ENCODE results near the gene CELSR2. TPM values are rescaled to one million over a fixed set of nuclear protein-coding genes. Genes with fewer than 3 reads are reported as not detected.

CELSR2 gene
- polyA plus RNA-seq, 3 donors from 2014 or later = 0.17 to 0.77 TPM; not detected in 1

DNA sequence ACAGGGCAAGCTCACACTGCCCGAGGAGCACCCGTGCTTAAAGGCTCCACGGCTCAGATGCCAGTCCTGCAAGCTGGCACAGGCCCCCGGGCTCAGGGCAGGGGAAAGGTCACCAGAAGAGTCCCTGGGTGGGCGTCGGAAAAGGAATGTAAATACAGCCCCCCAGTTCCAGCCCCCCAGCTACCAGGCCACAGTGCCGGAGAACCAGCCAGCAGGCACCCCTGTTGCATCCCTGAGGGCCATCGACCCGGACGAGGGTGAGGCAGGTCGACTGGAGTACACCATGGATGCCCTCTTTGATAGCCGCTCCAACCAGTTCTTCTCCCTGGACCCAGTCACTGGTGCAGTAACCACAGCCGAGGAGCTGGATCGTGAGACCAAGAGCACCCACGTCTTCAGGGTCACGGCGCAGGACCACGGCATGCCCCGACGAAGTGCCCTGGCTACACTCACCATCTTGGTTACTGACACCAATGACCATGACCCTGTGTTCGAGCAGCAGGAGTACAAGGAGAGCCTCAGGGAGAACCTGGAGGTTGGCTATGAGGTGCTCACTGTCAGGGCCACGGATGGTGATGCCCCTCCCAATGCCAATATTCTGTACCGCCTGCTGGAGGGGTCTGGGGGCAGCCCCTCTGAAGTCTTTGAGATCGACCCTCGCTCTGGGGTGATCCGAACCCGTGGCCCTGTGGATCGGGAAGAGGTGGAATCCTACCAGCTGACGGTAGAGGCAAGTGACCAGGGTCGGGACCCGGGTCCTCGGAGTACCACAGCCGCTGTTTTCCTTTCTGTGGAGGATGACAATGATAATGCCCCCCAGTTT is 1.3 kb downstream of the CELSR2 start:
- H3K27me3 Mint-ChIP-seq (ENCODE audit: low read depth in 3 of 3) = peaks cover 0 to 11% (median 4%) of the 10 kb centered on the region in 3 donors
- H3K27ac Mint-ChIP-seq = no peak overlapping the region
- no peak for DNase-seq
- H3K4me1 Mint-ChIP-seq = peaks cover 5 to 18% of the 10 kb centered on the region in 2 donors
- H3K36me3 Mint-ChIP-seq = no peaks in the 10 kb centered on the region
- no peaks in the 10 kb centered on the region for H3K9me3 Mint-ChIP-seq
- H3K4me3 Mint-ChIP-seq = peak overlapping the region; percentile 63 to 80 (median 73)

DNA sequence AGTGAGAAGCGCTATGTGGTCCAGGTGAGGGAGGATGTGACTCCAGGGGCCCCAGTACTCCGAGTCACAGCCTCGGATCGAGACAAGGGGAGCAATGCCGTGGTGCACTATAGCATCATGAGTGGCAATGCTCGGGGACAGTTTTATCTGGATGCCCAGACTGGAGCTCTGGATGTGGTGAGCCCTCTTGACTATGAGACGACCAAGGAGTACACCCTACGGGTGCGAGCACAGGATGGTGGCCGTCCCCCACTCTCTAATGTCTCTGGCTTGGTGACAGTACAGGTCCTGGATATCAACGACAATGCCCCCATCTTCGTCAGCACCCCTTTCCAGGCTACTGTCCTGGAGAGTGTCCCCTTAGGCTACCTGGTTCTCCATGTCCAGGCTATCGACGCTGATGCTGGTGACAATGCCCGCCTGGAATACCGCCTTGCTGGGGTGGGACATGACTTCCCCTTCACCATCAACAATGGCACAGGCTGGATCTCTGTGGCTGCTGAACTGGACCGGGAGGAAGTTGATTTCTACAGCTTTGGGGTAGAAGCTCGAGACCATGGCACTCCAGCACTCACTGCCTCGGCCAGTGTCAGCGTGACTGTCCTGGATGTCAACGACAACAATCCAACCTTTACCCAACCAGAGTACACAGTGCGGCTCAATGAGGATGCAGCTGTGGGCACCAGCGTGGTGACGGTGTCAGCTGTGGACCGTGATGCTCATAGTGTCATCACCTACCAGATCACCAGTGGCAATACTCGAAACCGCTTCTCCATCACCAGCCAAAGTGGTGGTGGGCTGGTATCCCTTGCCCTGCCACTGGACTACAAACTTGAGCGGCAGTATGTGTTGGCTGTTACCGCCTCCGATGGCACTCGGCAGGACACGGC is 2.2 kb downstream of the CELSR2 start:
- no peak overlapping the region for H3K27ac Mint-ChIP-seq
- no peaks in the 10 kb centered on the region for H3K36me3 Mint-ChIP-seq
- DNase-seq = no peak
- peaks cover 5 to 18% of the 10 kb centered on the region in 2 donors for H3K4me1 Mint-ChIP-seq
- H3K4me3 Mint-ChIP-seq = peak overlapping the region in 4 of 5 donors; percentile 34 to 69 (median 46)
- H3K27me3 Mint-ChIP-seq (ENCODE audit: low read depth in 3 of 3) = peaks cover 0 to 4% (median 4%) of the 10 kb centered on the region in 3 donors
- no peaks in the 10 kb centered on the region for H3K9me3 Mint-ChIP-seq

- DNase-seq = no peak
- Mint-ChIP-seq H3K4me3 (no peak overlapping the region), H3K9me3 (no peaks in the 10 kb centered on the region), H3K36me3 (no peaks in the 10 kb centered on the region), H3K4me1 (peaks cover 5 to 18% of the 10 kb centered on the region in 2 donors), H3K27ac (peak overlapping the region in 1 of 6 donors; percentile 46), H3K27me3 (ENCODE audit: low read depth in 3 of 3) (peaks cover 0 to 2% (median 2%) of the 10 kb centered on the region in 3 donors)
Observed at GRCh38 chr1:109252167-109252892, 3.0 kb downstream of the CELSR2 start.

DNA sequence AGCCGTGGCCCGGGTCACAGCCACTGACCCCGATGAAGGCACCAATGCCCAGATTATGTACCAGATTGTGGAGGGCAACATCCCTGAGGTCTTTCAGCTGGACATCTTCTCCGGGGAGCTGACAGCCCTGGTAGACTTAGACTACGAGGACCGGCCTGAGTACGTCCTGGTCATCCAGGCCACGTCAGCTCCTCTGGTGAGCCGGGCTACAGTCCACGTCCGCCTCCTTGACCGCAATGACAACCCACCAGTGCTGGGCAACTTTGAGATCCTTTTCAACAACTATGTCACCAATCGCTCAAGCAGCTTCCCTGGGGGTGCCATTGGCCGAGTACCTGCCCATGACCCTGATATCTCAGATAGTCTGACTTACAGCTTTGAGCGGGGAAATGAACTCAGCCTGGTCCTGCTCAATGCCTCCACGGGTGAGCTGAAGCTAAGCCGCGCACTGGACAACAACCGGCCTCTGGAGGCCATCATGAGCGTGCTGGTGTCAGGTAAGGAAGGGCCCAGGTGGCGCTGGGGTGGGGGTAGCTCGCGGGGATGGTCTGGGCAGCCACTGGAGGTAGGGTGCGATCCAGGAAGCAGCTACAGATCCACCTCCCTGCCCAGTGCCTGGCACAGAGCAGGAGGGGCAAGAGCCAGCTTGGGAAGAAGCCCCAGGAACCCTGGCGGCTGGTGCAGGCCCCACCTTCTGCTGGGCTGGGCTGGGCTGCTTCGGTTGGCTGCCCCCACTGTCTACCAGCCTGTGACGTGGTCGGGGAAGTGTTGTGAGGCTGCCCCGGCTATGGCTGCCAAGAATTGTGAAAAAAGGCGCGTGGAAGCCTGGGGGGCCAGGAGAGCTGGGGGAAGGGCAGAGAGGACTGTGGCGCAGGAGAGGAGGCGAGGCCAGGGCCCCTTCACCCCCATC is 3.8 kb downstream of the CELSR2 start:
- Mint-ChIP-seq H3K4me1 (peaks cover 5 to 18% of the 10 kb centered on the region in 2 donors), H3K27me3 (ENCODE audit: low read depth in 3 of 3) (peaks cover 0 to 2% (median 2%) of the 10 kb centered on the region in 3 donors), H3K27ac (no peak overlapping the region), H3K9me3 (no peaks in the 10 kb centered on the region), H3K36me3 (no peaks in the 10 kb centered on the region), H3K4me3 (no peak overlapping the region)
- no peak for DNase-seq

DNA sequence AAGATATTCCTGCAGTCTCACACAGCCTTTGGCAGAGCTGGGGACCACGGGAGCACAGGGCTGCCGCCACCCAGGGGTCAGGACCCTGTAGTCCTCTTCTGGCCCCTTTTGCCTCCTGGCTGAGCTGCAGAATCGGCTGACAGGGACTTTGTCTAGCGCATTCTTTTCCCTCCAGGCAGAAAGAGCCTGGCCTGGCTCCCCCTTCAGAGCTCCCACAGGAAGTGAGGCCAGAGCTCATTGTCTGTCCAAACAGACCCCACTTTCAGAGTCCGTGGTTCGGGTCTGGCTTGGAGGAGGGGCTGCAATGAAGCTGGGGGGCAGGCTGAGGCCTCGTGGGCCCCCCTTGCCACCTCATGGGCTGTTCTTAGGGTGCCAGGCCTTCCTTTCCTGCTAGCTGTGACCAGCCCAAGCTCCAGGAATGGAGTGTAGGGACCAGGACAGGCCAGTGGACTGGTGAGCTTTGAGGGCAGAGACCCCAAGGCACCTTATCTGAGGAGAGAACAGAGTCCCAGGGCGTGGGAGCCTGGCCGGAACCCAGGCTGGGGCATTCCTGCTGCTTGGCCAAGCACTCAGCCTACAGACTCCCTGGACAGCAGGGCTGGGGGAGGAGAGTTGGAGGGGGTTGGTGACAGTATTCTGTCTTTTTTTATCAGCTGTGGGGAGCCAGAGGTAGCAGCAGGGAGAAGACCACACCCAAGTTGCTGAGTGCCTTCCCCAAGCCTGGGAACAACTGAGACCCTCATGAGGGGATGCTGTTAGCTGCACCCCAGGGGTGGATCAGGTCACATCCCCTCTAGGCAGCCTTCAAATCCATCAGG is 4.7 kb downstream of the CELSR2 start:
- no peak overlapping the region for H3K27ac Mint-ChIP-seq
- peaks cover 0 to 2% (median 2%) of the 10 kb centered on the region in 3 donors for H3K27me3 Mint-ChIP-seq (ENCODE audit: low read depth in 3 of 3)
- H3K9me3 Mint-ChIP-seq = no peaks in the 10 kb centered on the region
- peaks cover 4 to 17% of the 10 kb centered on the region in 2 donors for H3K4me1 Mint-ChIP-seq
- no peaks in the 10 kb centered on the region for H3K36me3 Mint-ChIP-seq
- H3K4me3 Mint-ChIP-seq = no peak overlapping the region
- DNase-seq = no peak

- Mint-ChIP-seq H3K27ac (no peak overlapping the region), H3K4me3 (no peak overlapping the region), H3K4me1 (peaks cover 0 to 14% of the 10 kb centered on the region in 2 donors), H3K9me3 (no peaks in the 10 kb centered on the region), H3K27me3 (ENCODE audit: low read depth in 3 of 3) (peaks cover 0 to 2% (median 0%) of the 10 kb centered on the region in 3 donors), H3K36me3 (peaks cover 0 to 4% (median 3%) of the 10 kb centered on the region in 3 donors)
- no peak for DNase-seq
Observed at GRCh38 chr1:109254621-109255096, 5.3 kb downstream of the CELSR2 start.

DNA sequence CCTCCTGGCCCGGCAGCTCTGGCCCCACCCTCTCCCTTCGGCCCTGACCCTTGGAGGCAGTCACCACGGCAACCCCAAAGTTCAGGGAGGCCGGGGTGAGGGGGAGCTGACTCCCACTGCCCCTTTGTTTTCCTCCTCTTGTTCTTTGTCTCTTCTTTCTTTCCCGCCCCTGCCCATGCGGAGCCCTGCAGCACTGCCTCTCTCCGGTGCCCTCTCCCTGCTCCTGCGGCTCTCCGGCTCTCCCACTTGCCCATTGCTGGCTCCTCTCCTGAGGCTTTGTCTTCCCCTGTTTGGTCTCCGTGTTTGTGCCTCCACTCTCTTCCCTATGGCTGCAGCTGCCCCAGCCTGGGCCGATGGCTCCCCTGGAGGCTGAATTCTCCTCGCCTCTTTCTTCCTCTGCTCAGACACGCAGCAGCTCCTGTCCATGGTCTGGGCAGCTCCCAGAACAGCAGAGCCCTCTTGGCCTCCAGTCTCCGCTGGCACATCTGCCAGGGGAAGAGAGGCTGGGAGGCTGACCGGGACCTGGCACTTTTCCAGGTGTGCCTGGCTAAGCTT is 5.8 kb downstream of the CELSR2 start:
- Mint-ChIP-seq H3K36me3 (peaks cover 0 to 4% (median 3%) of the 10 kb centered on the region in 3 donors), H3K4me3 (peak overlapping the region in 1 of 5 donors; percentile 38), H3K27ac (no peak overlapping the region), H3K4me1 (peaks cover 0 to 12% of the 10 kb centered on the region in 2 donors), H3K27me3 (ENCODE audit: low read depth in 3 of 3) (peaks cover 0 to 2% (median 0%) of the 10 kb centered on the region in 3 donors), H3K9me3 (no peaks in the 10 kb centered on the region)
- no peak for DNase-seq

DNA sequence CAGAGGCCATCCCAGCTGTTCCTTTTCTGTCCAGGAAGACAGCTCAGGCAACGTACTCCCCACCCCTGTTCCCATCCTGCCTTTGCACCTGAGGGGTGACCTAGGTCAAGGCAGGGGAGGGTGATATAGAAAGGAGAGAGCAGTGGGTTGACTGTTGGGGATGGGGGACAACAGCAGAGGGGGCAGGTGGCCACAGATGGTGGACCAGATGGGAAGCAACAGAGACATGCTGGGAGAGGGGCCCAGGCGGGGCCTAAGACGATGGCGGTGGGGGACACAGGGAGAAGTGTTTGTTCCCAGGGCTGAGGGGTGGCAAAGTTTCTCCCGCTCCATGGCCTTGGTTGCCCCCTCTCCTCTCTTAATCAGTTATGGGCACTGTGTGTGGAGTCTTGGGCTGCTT is 6.3 kb downstream of the CELSR2 start:
- Mint-ChIP-seq H3K4me3 (no peak overlapping the region), H3K27ac (no peak overlapping the region), H3K36me3 (peaks cover 0 to 4% (median 3%) of the 10 kb centered on the region in 3 donors), H3K9me3 (no peaks in the 10 kb centered on the region), H3K4me1 (peaks cover 0 to 12% of the 10 kb centered on the region in 2 donors), H3K27me3 (ENCODE audit: low read depth in 3 of 3) (peaks cover 0 to 2% (median 2%) of the 10 kb centered on the region in 3 donors)
- no peak for DNase-seq

- DNase-seq = no peak
- H3K4me3 Mint-ChIP-seq = no peak overlapping the region
- H3K27me3 Mint-ChIP-seq (ENCODE audit: low read depth in 3 of 3) = peaks cover 0 to 2% (median 0%) of the 10 kb centered on the region in 3 donors
- H3K36me3 Mint-ChIP-seq = peaks cover 0 to 4% (median 3%) of the 10 kb centered on the region in 3 donors
- peaks cover 0 to 11% of the 10 kb centered on the region in 2 donors for H3K4me1 Mint-ChIP-seq
- no peak overlapping the region for H3K27ac Mint-ChIP-seq
- no peaks in the 10 kb centered on the region for H3K9me3 Mint-ChIP-seq
Observed at GRCh38 chr1:109256085-109256484, 6.7 kb downstream of the CELSR2 start.

DNA sequence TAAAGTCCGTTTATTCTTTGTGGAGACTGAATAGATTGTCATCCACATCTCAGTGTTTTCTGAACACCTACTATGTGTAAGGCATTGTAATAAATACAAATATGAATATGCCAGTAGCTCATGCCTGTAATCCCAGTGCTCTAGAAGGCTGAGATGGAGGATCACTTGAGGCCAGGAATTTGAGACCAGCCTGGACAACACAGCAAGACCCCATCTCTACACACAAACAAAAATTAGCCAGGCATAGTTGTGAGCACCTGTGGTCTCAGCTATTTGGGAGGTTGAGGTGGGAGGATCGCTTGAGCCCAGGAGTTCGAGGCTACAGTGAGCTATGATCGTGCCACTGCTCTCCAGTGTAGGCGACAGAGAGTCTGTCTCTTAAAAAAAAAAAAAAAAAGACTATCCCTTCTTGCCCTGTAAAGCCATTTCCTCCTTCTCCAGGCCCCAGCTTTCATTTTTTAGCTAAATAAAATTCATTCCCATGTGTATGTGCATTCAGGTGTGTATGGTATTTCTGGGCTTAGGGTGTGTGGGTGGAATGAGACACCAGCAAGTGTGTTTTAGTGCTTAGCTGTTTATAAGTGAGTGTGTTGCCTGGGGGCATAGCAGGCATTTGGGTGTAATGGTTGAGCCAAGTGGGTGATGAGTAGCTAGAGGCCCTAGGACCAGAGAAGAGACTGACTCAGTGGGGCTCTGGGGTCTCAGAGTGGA is 7.8 kb downstream of the CELSR2 start:
- no peaks in the 10 kb centered on the region for H3K9me3 Mint-ChIP-seq
- no peak for DNase-seq
- H3K27ac Mint-ChIP-seq = peak overlapping the region in 1 of 6 donors; percentile 55
- peaks cover 0 to 4% of the 10 kb centered on the region in 2 donors for H3K4me1 Mint-ChIP-seq
- H3K27me3 Mint-ChIP-seq (ENCODE audit: low read depth in 3 of 3) = peaks cover 0 to 2% (median 0%) of the 10 kb centered on the region in 3 donors
- peaks cover 0 to 4% (median 3%) of the 10 kb centered on the region in 3 donors for H3K36me3 Mint-ChIP-seq
- H3K4me3 Mint-ChIP-seq = no peak overlapping the region
